OCI-LY7 (cell line): Measurements from ENCODE around the gene CAPN7. TPM values are rescaled to one million over a fixed set of nuclear protein-coding genes. Genes with fewer than 3 reads are reported as not detected.

Experiments used
- BruUV-seq: library from RNA; stranded (reverse); fragments of 400-500 nt; replicated peaks from 2 replicates; lab custom pipeline; 2021; lab: Mats Ljungman, UMichigan
- CTCF ChIA-PET: fragments of 300-600 bp; sonication (Branson Sonifier 250); formaldehyde crosslinking; loops from one replicate; lab custom pipeline; 2022; ENCODE audit warnings: antibody characterized with exemption; ENCODE audit not compliant: unreplicated experiment; lab: Charles Lee
- POLR2A ChIA-PET: fragments of 300-600 bp; sonication (Branson Sonifier 250); formaldehyde crosslinking; loops from one replicate; lab custom pipeline; 2022; ENCODE audit warnings: antibody characterized with exemption; lab: Charles Lee
- DNase-seq: peaks from one replicate; pipeline ENCODE4 v3.0.0-alpha.2; 2015; ENCODE audit warnings: low spot score
- H2AFZ ChIP-seq: fragments of 200-600 bp; sonication (generic), shearing (Covaris generic); 2 replicates; pipeline ENCODE4 v1.6.1; 2014; ENCODE audit warnings: mild to moderate bottlenecking, antibody characterized with exemption, low read length, moderate library complexity
- H3K27ac ChIP-seq: fragments of 200-600 bp; sonication (generic); 2 replicates; pipeline ENCODE4 v1.5.1; 2014; ENCODE audit warnings: mixed run types, low read depth, mild to moderate bottlenecking, moderate library complexity, low read length, inconsistent platforms; ENCODE audit not compliant: poor library complexity, severe bottlenecking
- H3K36me3 ChIP-seq: fragments of 200-600 bp; sonication (generic); 2 replicates; pipeline ENCODE4 v1.6.1; 2014; ENCODE audit warnings: mild to moderate bottlenecking, antibody characterized with exemption, low read length, moderate library complexity, mixed read lengths; ENCODE audit not compliant: insufficient read depth
- H3K4me1 ChIP-seq: fragments of 200-600 bp; sonication (generic); 2 replicates; pipeline ENCODE4 v1.5.1; 2014; ENCODE audit warnings: mild to moderate bottlenecking, low read length; ENCODE audit not compliant: insufficient read depth, poor library complexity, severe bottlenecking
- H3K4me2 ChIP-seq: fragments of 200-600 bp; sonication (generic); 2 replicates; pipeline ENCODE4 v1.6.1; 2014; ENCODE audit warnings: mild to moderate bottlenecking, low read length
- H3K4me3 ChIP-seq: fragments of 200-600 bp; sonication (generic); 2 replicates; pipeline ENCODE4 v1.5.1; 2014; ENCODE audit warnings: mild to moderate bottlenecking, low read depth, low read length; ENCODE audit not compliant: poor library complexity, severe bottlenecking
- H3K79me2 ChIP-seq: fragments of 200-600 bp; sonication (generic); 2 replicates; pipeline ENCODE4 v1.6.1; 2016; ENCODE audit warnings: low read depth, mild to moderate bottlenecking, low read length, moderate library complexity, mixed read lengths; ENCODE audit not compliant: insufficient read depth
- H3K9me2 ChIP-seq: fragments of 200-600 bp; sonication (generic); 2 replicates; pipeline ENCODE4 v1.6.1; 2016; ENCODE audit warnings: mild to moderate bottlenecking, low read length, mixed read lengths; ENCODE audit not compliant: insufficient read depth
- H3K9me3 ChIP-seq: fragments of 200-600 bp; sonication (generic); 2 replicates; pipeline ENCODE4 v1.6.1; 2014; ENCODE audit warnings: mild to moderate bottlenecking, mixed run types, low read length, mixed read lengths
- H4K20me1 ChIP-seq: fragments of 200-600 bp; sonication (generic); 2 replicates; pipeline ENCODE4 v1.6.1; 2014; ENCODE audit warnings: mild to moderate bottlenecking, antibody characterized with exemption, low read length, moderate library complexity, mixed read lengths; ENCODE audit not compliant: insufficient read depth
- CTCF ChIP-seq: fragments of 200-600 bp; sonication (generic); conservative IDR thresholded peaks from 2 replicates; pipeline ENCODE4 v1.5.1; 2014; ENCODE audit warnings: mild to moderate bottlenecking, antibody characterized with exemption, low read length, moderate library complexity, mixed read lengths
- EZH2phosphoT487 ChIP-seq: fragments of 200-600 bp; sonication (generic); IDR thresholded peaks from 2 replicates; pipeline ENCODE4 v1.6.1; 2018; ENCODE audit warnings: low read depth, borderline replicate concordance, mild to moderate bottlenecking, mixed run types, antibody characterized with exemption, low read length, moderate library complexity, mixed read lengths
- intact Hi-C: fragments of 100-400 bp; cut with micrococcal nuclease; formaldehyde crosslinking; loops from one replicate; pipeline ENCODE4 v1.10.0; 2022; ENCODE audit not compliant: unreplicated experiment
- total RNA-seq, 2 experiments: library from RNA; depleted of rRNA in 1 of 2; stranded (reverse); fragments of >200 nt in 1 of 2; shearing (Covaris generic) in 1 of 2; gene quantifications; 2 replicates each; pipeline ENCODE4 v1.2.3, GENCODE V29; 2014 to 2022

CAPN7 gene
- total RNA-seq, 2 experiments from 2014 or later, result 33.4 to 41.5 TPM

- Histone ChIP-seq H3K4me3 (no peak overlapping the region), H3K36me3 (no peaks in the 10 kb centered on the region), H4K20me1 (no peaks in the 10 kb centered on the region), H3K4me1 (peaks cover 7% of the 10 kb centered on the region), H3K9me3 (no peaks in the 10 kb centered on the region), H3K79me2 (no peaks in the 10 kb centered on the region), H3K9me2 (no peaks in the 10 kb centered on the region), H2AFZ (no peak overlapping the region), H3K27ac (no peak overlapping the region), H3K4me2 (no peak overlapping the region)
- ChIA-PET POLR2A (interaction anchor here (0.6 kb wide), 1 partner anchor 24 kb away, joined by 3 read pairs; no protein-coding TSS in a partner anchor), CTCF (no interaction called here)
- no TSS peak for BruUV-seq
- TF ChIP-seq EZH2phosphoT487 (no peak), CTCF (no peak)
- intact Hi-C loops, result no loop called here
- DNase-seq, result no peak
Measured at GRCh38 chr3:15175605-15176004, 30.4 kb upstream of the CAPN7 start.

GRCh38 chr3:15180042-15180611, 25.9 kb upstream of the CAPN7 start:
- Histone ChIP-seq H2AFZ (peak overlapping the region; percentile 18; the same call in 1 of the 2 replicates), H3K79me2 (no peaks in the 10 kb centered on the region), H3K4me3 (no peak overlapping the region), H3K36me3 (no peaks in the 10 kb centered on the region), H3K4me2 (peak overlapping the region; percentile 31), H4K20me1 (no peaks in the 10 kb centered on the region), H3K27ac (no peak overlapping the region), H3K9me3 (no peaks in the 10 kb centered on the region), H3K4me1 (peaks cover 7% of the 10 kb centered on the region), H3K9me2 (no peaks in the 10 kb centered on the region)
- no TSS peak for BruUV-seq
- CTCF ChIA-PET, result interaction anchor here (0.6 kb wide), 1 partner anchor 43 kb away, joined by 3 read pairs; no protein-coding TSS in a partner anchor
- TF ChIP-seq CTCF, result no peak
- TF ChIP-seq EZH2phosphoT487, result no peak
- no peak for DNase-seq
- intact Hi-C loops, result no loop called here
- POLR2A ChIA-PET, result interaction anchor here (0.7 to 1.0 kb wide), 3 partner anchors 11 to 24 kb away, joined by 3 to 4 read pairs (median 3); no protein-coding TSS in a partner anchor

- H4K20me1 ChIP-seq, result no peaks in the 10 kb centered on the region
- CTCF ChIA-PET, result no interaction called here
- intact Hi-C loops, result no loop called here
Measured at GRCh38 chr3:15181511-15181910, 24.5 kb upstream of the CAPN7 start.

More at GRCh38 chr3:15181511-15181910, 24.5 kb upstream of the CAPN7 start:
- Histone ChIP-seq H3K4me3 (no peak overlapping the region), H3K36me3 (no peaks in the 10 kb centered on the region), H3K27ac (no peak overlapping the region), H3K9me3 (no peaks in the 10 kb centered on the region), H3K79me2 (no peaks in the 10 kb centered on the region), H3K9me2 (no peaks in the 10 kb centered on the region), H3K4me2 (no peak overlapping the region), H2AFZ (no peak overlapping the region), H3K4me1 (peaks cover 7% of the 10 kb centered on the region)
- POLR2A ChIA-PET, result no interaction called here
- no peak for DNase-seq
- no TSS peak for BruUV-seq
- TF ChIP-seq CTCF (no peak), EZH2phosphoT487 (no peak)
